GM23338 (cell line): ENCODE measurements around the gene CCNB1IP1. TPM values are rescaled to one million over a fixed set of nuclear protein-coding genes. Genes with fewer than 3 reads are reported as not detected.
A peak's percentile ranks its signal among the peaks of the same experiment; 100 is the strongest.
"Not testable (repeated sequence)": the region's sequence is repeated elsewhere in the genome, so short reads cannot be mapped to it uniquely, and the experiment has no call there.

Experiments
- ATAC-seq: fragments of 200-7000 bp; cut with Tn5 transposase; 3 replicates; pipeline ENCODE4 v1.9.1; 2020
- DNase-seq: peaks from one replicate; pipeline ENCODE4 v3.0.0-alpha.2; 2015; ENCODE audit warnings: low spot score
- H2AFZ ChIP-seq: fragments of 200-600 bp; sonication (generic); 2 replicates; pipeline ENCODE4 v1.8.0; 2016; ENCODE audit warnings: antibody characterized with exemption, mild to moderate bottlenecking, moderate library complexity
- H3F3A ChIP-seq: fragments of 200-600 bp; sonication (generic); replicated peaks from 2 replicates; pipeline ENCODE4 v1.8.0; 2017; ENCODE audit warnings: antibody characterized with exemption, mixed run types, low read depth
- H3K27ac ChIP-seq: fragments of 200-600 bp; sonication (generic); 2 replicates; pipeline ENCODE4 v1.6.1; 2016; ENCODE audit warnings: low read depth
- H3K27me3 ChIP-seq: fragments of 200-600 bp; sonication (generic); 2 replicates; pipeline ENCODE4 v1.8.0; 2016; ENCODE audit warnings: mild to moderate bottlenecking, mixed run types, moderate library complexity; ENCODE audit not compliant: insufficient read depth
- H3K36me3 ChIP-seq: fragments of 200-600 bp; sonication (generic); 2 replicates; pipeline ENCODE4 v1.8.0; 2016; ENCODE audit warnings: mild to moderate bottlenecking; ENCODE audit not compliant: insufficient read depth
- H3K4me1 ChIP-seq: fragments of 200-600 bp; sonication (generic); 2 replicates; pipeline ENCODE4 v1.8.0; 2016; ENCODE audit warnings: mild to moderate bottlenecking, moderate library complexity; ENCODE audit not compliant: insufficient read depth
- H3K4me2 ChIP-seq: fragments of 200-600 bp; sonication (generic); 2 replicates; pipeline ENCODE4 v1.7.1; 2017; ENCODE audit warnings: mixed run types
- H3K4me3 ChIP-seq: fragments of 200-600 bp; sonication (generic); 2 replicates; pipeline ENCODE4 v1.6.1; 2016; ENCODE audit warnings: mixed run types
- H3K79me2 ChIP-seq: fragments of 200-600 bp; sonication (generic); replicated peaks from 2 replicates; pipeline ENCODE4 v1.8.0; 2017; ENCODE audit warnings: mild to moderate bottlenecking; ENCODE audit not compliant: insufficient read depth
- H3K9me2 ChIP-seq: fragments of 200-600 bp; sonication (generic); 2 replicates; pipeline ENCODE4 v1.8.0; 2017; ENCODE audit not compliant: insufficient read depth
- H4K20me1 ChIP-seq: fragments of 200-600 bp; sonication (generic); replicated peaks from 2 replicates; pipeline ENCODE4 v1.8.0; 2017; ENCODE audit warnings: mild to moderate bottlenecking; ENCODE audit not compliant: insufficient read depth
- H3K27ac Mint-ChIP-seq: 2 replicates; pipeline ENCODE4 v1.8.0; 2020; ENCODE audit warnings: inconsistent platforms, mild to moderate bottlenecking, moderate library complexity, mixed read lengths
- H3K27me3 Mint-ChIP-seq: 3 replicates; pipeline ENCODE4 v1.8.0; 2022; ENCODE audit warnings: low read depth, mild to moderate bottlenecking, moderate library complexity, mixed read lengths, inconsistent platforms; ENCODE audit not compliant: insufficient read depth, poor library complexity
- H3K36me3 Mint-ChIP-seq: 3 replicates; pipeline ENCODE4 v1.8.0; 2021; ENCODE audit warnings: low read depth, mild to moderate bottlenecking, inconsistent platforms, moderate library complexity, mixed read lengths
- H3K4me1 Mint-ChIP-seq: 3 replicates; pipeline ENCODE4 v1.8.0; 2020; ENCODE audit warnings: mild to moderate bottlenecking, inconsistent platforms, mixed read lengths
- H3K4me3 Mint-ChIP-seq: 3 replicates; pipeline ENCODE4 v1.8.0; 2021; ENCODE audit warnings: moderate library complexity, mild to moderate bottlenecking, inconsistent platforms, mixed read lengths
- H3K9me3 Mint-ChIP-seq: 3 replicates; pipeline ENCODE4 v1.8.0; 2020; ENCODE audit warnings: moderate library complexity, mild to moderate bottlenecking, inconsistent platforms, mixed read lengths
- CTCF ChIP-seq, 2 experiments: fragments of 200-600 bp in 1 of 2; sonication (generic) in 1 of 2; conservative IDR thresholded peaks; 2 replicates each; pipeline versions ENCODE4 v1.5.1 to v1.6.1; 2016 to 2017; ENCODE audit warnings: antibody characterized with exemption in 2 of 2, low read depth in 2 of 2, mild to moderate bottlenecking in 2 of 2, moderate library complexity in 1 of 2
- EZH2phosphoT487 ChIP-seq: fragments of 200-600 bp; sonication (generic); IDR thresholded peaks from one replicate; pipeline ENCODE4 v1.8.1; 2018; ENCODE audit warnings: antibody characterized with exemption; ENCODE audit not compliant: unreplicated experiment
- polyA plus RNA-seq: library from polyadenylated mRNA; unstranded; fragments of >200 nt; fragmentation: Nextera tagmentation; extraction: Ambion mirVana; gene quantifications from 2 replicates; pipeline ENCODE4 v1.2.1, GENCODE V29; 2016
- small RNA-seq: library from RNA; depleted of rRNA; stranded (forward); fragments of <200 nt; gene quantifications from one replicate; pipeline ENCODE3, GENCODE V24; 2014; ENCODE audit warnings: low replicate concordance
- total RNA-seq: library from RNA; depleted of rRNA; stranded (reverse); fragments of >200 nt; shearing (Covaris generic); gene quantifications from 2 replicates; pipeline ENCODE4 v1.2.3, GENCODE V29; 2014; rRNA removed

The CCNB1IP1 gene
- total and polyA plus RNA-seq, 2 experiments from 2014 or later: 108 to 254 TPM

GRCh38 chr14:20264361-20264760 is 68.7 kb downstream of the CCNB1IP1 start:
- H3K4me1 ChIP-seq, H3K27ac Mint-ChIP-seq, H3K4me3 ChIP-seq, DNase-seq, H3K4me2 ChIP-seq, H4K20me1 ChIP-seq, H3K4me3 Mint-ChIP-seq, H3K27me3 ChIP-seq, ATAC-seq, H3K27me3 Mint-ChIP-seq, H3K27ac ChIP-seq, H3K36me3 Mint-ChIP-seq, H3K79me2 ChIP-seq, H3K36me3 ChIP-seq, H3F3A ChIP-seq, H3K9me2 ChIP-seq, H2AFZ ChIP-seq, H3K4me1 Mint-ChIP-seq: not testable (repeated sequence)
- H3K9me3 Mint-ChIP-seq: peaks cover 53% of the 10 kb centered on the region

- 0 out of 2 replicates have a peak, but pooled peaks cover 4% of the 10 kb centered on the region for H3K4me1 ChIP-seq
- DNase-seq: peak; percentile 54
- Mint-ChIP-seq H3K4me1 (peaks cover 9% of the 10 kb centered on the region; the same call in 1 of the 3 replicates), H3K36me3 (0 out of 3 replicates have a peak, but pooled peaks cover 3% of the 10 kb centered on the region), H3K27ac (peak overlapping the region; percentile 78), H3K9me3 (peaks cover 55% of the 10 kb centered on the region), H3K27me3 (no peaks in the 10 kb centered on the region), H3K4me3 (no peak overlapping the region)
- no peaks in the 10 kb centered on the region for H4K20me1 ChIP-seq
- no peak overlapping the region for H3K27ac ChIP-seq
- no peaks in the 10 kb centered on the region for H3K27me3 ChIP-seq
- no peaks in the 10 kb centered on the region for H3K36me3 ChIP-seq
- no peaks in the 10 kb centered on the region for H3F3A ChIP-seq
- H2AFZ ChIP-seq: peak overlapping the region; percentile 56; the same call in 1 of the 2 replicates
- no peak for TF ChIP-seq EZH2phosphoT487
- no peak for TF ChIP-seq CTCF (conservative IDR thresholded peaks at IDR 0.05; ENCODE audit: low read depth in 2 of 2)
- ATAC-seq: no peak; the same call in 2 of the 3 replicates
- no peaks in the 10 kb centered on the region for H3K9me2 ChIP-seq
- no peak overlapping the region for H3K4me3 ChIP-seq
- 0 out of 2 replicates have a peak overlapping the region, but pooled peaks have one; percentile 11 for H3K4me2 ChIP-seq
- no peaks in the 10 kb centered on the region for H3K79me2 ChIP-seq
Observed at GRCh38 chr14:20262642-20263128, 70.4 kb downstream of the CCNB1IP1 start.

Small RNA genes lying within 50 kb of the gene (small RNA-seq; reads per million reads assigned to genes)
- gene SNORA79B (0.17 reads per million), gene SNORD126 (2,859 reads per million, percentile 100 among the genes with 10 or more reads in this experiment)

Other genes with a start within 250 kb of the CCNB1IP1 start
- gene OR4K17, start 222.5 kb downstream of the CCNB1IP1 start, total RNA-seq: not detected in 2 replicates
- not detected in 2 replicates for gene OR4K17, start 222.5 kb downstream of the CCNB1IP1 start, polyA plus RNA-seq
- not detected in 2 replicates for gene OR4N5, start 194.5 kb downstream of the CCNB1IP1 start, total RNA-seq
- gene OR4N5, start 194.5 kb downstream of the CCNB1IP1 start, polyA plus RNA-seq: not detected in 2 replicates
- not detected in 2 replicates for gene OR11G2, start 142.4 kb downstream of the CCNB1IP1 start, total RNA-seq
- not detected in 2 replicates for gene OR11G2, start 142.4 kb downstream of the CCNB1IP1 start, polyA plus RNA-seq
- gene OR11H6, start 109.6 kb downstream of the CCNB1IP1 start, total RNA-seq: not detected in 2 replicates
- gene OR11H6, start 109.6 kb downstream of the CCNB1IP1 start, polyA plus RNA-seq: not detected in 2 replicates
- gene OR11H7, start 104.3 kb downstream of the CCNB1IP1 start, total RNA-seq: not detected in 2 replicates
- gene OR11H7, start 104.3 kb downstream of the CCNB1IP1 start, polyA plus RNA-seq: not detected in 2 replicates
- not detected in 2 replicates for gene OR11H4, start 94.0 kb downstream of the CCNB1IP1 start, total RNA-seq
- gene OR11H4, start 94.0 kb downstream of the CCNB1IP1 start, polyA plus RNA-seq: not detected in 2 replicates
- gene TTC5, start 27.3 kb downstream of the CCNB1IP1 start, total RNA-seq: 14.6 and 16.4 TPM in 2 replicates
- 9.3 and 11.9 TPM in 2 replicates for gene TTC5, start 27.3 kb downstream of the CCNB1IP1 start, polyA plus RNA-seq
- 27.0 and 27.8 TPM in 2 replicates for gene PARP2, start 10.4 kb upstream of the CCNB1IP1 start, total RNA-seq
- gene PARP2, start 10.4 kb upstream of the CCNB1IP1 start, polyA plus RNA-seq: 39.5 and 42.7 TPM in 2 replicates
- 8.5 and 12.9 TPM in 2 replicates for gene TEP1, start 80.2 kb upstream of the CCNB1IP1 start, total RNA-seq
- 3.0 and 3.2 TPM in 2 replicates for gene TEP1, start 80.2 kb upstream of the CCNB1IP1 start, polyA plus RNA-seq
- 0.12 and 0.35 TPM in 2 replicates for gene KLHL33, start 102.9 kb upstream of the CCNB1IP1 start, total RNA-seq
- gene KLHL33, start 102.9 kb upstream of the CCNB1IP1 start, polyA plus RNA-seq: 0.09 and 0.15 TPM in 2 replicates
- gene OSGEP, start 121.5 kb upstream of the CCNB1IP1 start, total RNA-seq: 59.5 and 62.8 TPM in 2 replicates
- gene OSGEP, start 121.5 kb upstream of the CCNB1IP1 start, polyA plus RNA-seq: 29.0 and 35.1 TPM in 2 replicates
- gene APEX1, start 121.9 kb upstream of the CCNB1IP1 start, total RNA-seq: 216 and 247 TPM in 2 replicates
- gene APEX1, start 121.9 kb upstream of the CCNB1IP1 start, polyA plus RNA-seq: 279 and 291 TPM in 2 replicates
- gene PIP4P1, start 128.2 kb upstream of the CCNB1IP1 start, total RNA-seq: 24.8 and 26.4 TPM in 2 replicates
- 18.9 and 20.9 TPM in 2 replicates for gene PIP4P1, start 128.2 kb upstream of the CCNB1IP1 start, polyA plus RNA-seq
- 72.3 and 102 TPM in 2 replicates for gene PNP, start 136.1 kb upstream of the CCNB1IP1 start, total RNA-seq
- gene PNP, start 136.1 kb upstream of the CCNB1IP1 start, polyA plus RNA-seq: 56.1 and 60.7 TPM in 2 replicates
- gene RNASE10, start 172.3 kb upstream of the CCNB1IP1 start, total RNA-seq: not detected in 2 replicates
- 0.65 and 0.82 TPM in 2 replicates for gene RNASE10, start 172.3 kb upstream of the CCNB1IP1 start, polyA plus RNA-seq
- 0.24 and 0.74 TPM in 2 replicates for gene RNASE9, start 227.8 kb upstream of the CCNB1IP1 start, total RNA-seq
- gene RNASE9, start 227.8 kb upstream of the CCNB1IP1 start, polyA plus RNA-seq: not detected in 2 replicates